HepG2 (cell line): ENCODE measurements around the gene ZNF683. TPM values are rescaled to one million over a fixed set of nuclear protein-coding genes. Genes with fewer than 3 reads are reported as not detected.

Experiments
- ATAC-seq: fragments of 200-7000 bp; cut with Tn5 transposase; 3 replicates; pipeline ENCODE4 v1.9.1; 2020; ENCODE audit warnings: mild to moderate bottlenecking, moderate library complexity
- BruUV-seq: library from RNA; stranded (reverse); fragments of 400-500 nt; replicated peaks from 2 replicates; lab custom pipeline; 2021; lab: Mats Ljungman, UMichigan
- CTCF ChIA-PET: fragments of 300-600 bp; formaldehyde crosslinking; extraction: SDS; loops from one replicate; lab custom pipeline; 2021; ENCODE audit warnings: low total read pairs, inconsistent platforms, low intra/inter-chr PET ratio; lab: Yijun Ruan, JAX
- POLR2A ChIA-PET: fragments of 350-600 bp; sonication (Branson Sonifier 250); formaldehyde crosslinking; loops from one replicate; lab custom pipeline; 2020; ENCODE audit warnings: antibody characterized with exemption, inconsistent platforms; lab: Yijun Ruan, JAX
- DNase-seq: peaks from one replicate; pipeline ENCODE4 v3.0.0-alpha.2; 2015; ENCODE audit warnings: low spot score
- FAIRE-seq: peaks from 3 replicates; lab custom pipeline; 2011; peaks lifted over from hg19 to GRCh38; lab: Jason Lieb, UNC
- H2AFZ ChIP-seq: one replicate; pipeline ENCODE4 v1.6.1; 2011; ENCODE audit warnings: low read length, inconsistent platforms
- H3K27ac ChIP-seq: fragments of 300-600 bp; 3 replicates; pipeline ENCODE4 v1.8.0; 2011; ENCODE audit warnings: mixed run types, mild to moderate bottlenecking, mixed read lengths, low read length, inconsistent platforms; ENCODE audit not compliant: insufficient read depth; ENCODE audit errors: extremely low read length
- H3K27me3 ChIP-seq, 2 experiments: fragments of 200-600 bp in 1 of 2; 2 replicates in 1 of 2; 3 replicates in 1 of 2; pipeline versions ENCODE4 v1.6.0 to v1.8.0; 2011; ENCODE audit warnings: low read length in 2 of 2, mild to moderate bottlenecking in 2 of 2, moderate library complexity in 2 of 2, inconsistent platforms in 1 of 2; ENCODE audit not compliant: insufficient read depth in 2 of 2, control insufficient read depth in 1 of 2
- H3K36me3 ChIP-seq, 2 experiments: fragments of 200-600 bp in 1 of 2; replicated peaks in 1 of 2; 2 replicates in 1 of 2; 3 replicates in 1 of 2; pipeline versions ENCODE4 v1.5.1 to v1.8.0; 2011; ENCODE audit warnings: low read length in 2 of 2, inconsistent platforms in 1 of 2; ENCODE audit not compliant: insufficient read depth in 2 of 2, control insufficient read depth in 1 of 2
- H3K4me1 ChIP-seq: 2 replicates; pipeline ENCODE4 v1.5.1; 2012; ENCODE audit warnings: low read length, inconsistent platforms; ENCODE audit not compliant: insufficient read depth
- H3K4me2 ChIP-seq: 2 replicates; pipeline ENCODE4 v1.6.0; 2011; ENCODE audit warnings: low read depth, low read length, inconsistent platforms
- H3K4me3 ChIP-seq, 3 experiments: fragments of 200-600 bp in 1 of 3; sonication (generic), shearing (Covaris generic) in 1 of 3; replicated peaks in 1 of 3; 2 replicates each; pipeline ENCODE4 v1.5.1; 2011 to 2016; ENCODE audit warnings: low read length in 3 of 3, inconsistent platforms in 2 of 3, low read depth in 2 of 3, mild to moderate bottlenecking in 2 of 3, control low read depth in 1 of 3, mixed read lengths in 1 of 3; ENCODE audit not compliant: insufficient read depth in 1 of 3
- H3K79me2 ChIP-seq: one replicate; pipeline ENCODE4 v1.6.1; 2011; ENCODE audit warnings: low read length, inconsistent platforms; ENCODE audit not compliant: insufficient read depth
- H3K9ac ChIP-seq: 2 replicates; pipeline ENCODE4 v1.6.0; 2011; ENCODE audit warnings: mild to moderate bottlenecking, low read depth, low read length, inconsistent platforms; ENCODE audit not compliant: insufficient read depth
- H3K9me3 ChIP-seq: 2 replicates; pipeline ENCODE4 v1.5.1; 2012; ENCODE audit warnings: mild to moderate bottlenecking, low read length
- H4K20me1 ChIP-seq: 2 replicates; pipeline ENCODE4 v1.6.0; 2011; ENCODE audit warnings: inconsistent platforms, mild to moderate bottlenecking, low read length, moderate library complexity; ENCODE audit not compliant: insufficient read depth
- ATF7 ChIP-seq, 2 experiments: fragments of 450-650 bp in 1 of 2; sonication (generic) in 1 of 2; formaldehyde crosslinking in 1 of 2; IDR thresholded peaks; 2 replicates each; pipeline versions ENCODE4 v1.4.0 to v1.6.1; 2016 to 2020; ENCODE audit warnings: antibody characterized with exemption in 1 of 2, mild to moderate bottlenecking in 1 of 2, missing genetic modification reagents in 1 of 2
- HHEX ChIP-seq: IDR thresholded peaks from 2 replicates; pipeline ENCODE4 v1.6.1; 2016; ENCODE audit warnings: control low read depth
- IRF9 ChIP-seq: sonication (generic); formaldehyde crosslinking; IDR thresholded peaks from 2 replicates; pipeline ENCODE4 v1.8.0; 2022; ENCODE audit warnings: missing genetic modification reagents, mild to moderate bottlenecking, borderline replicate concordance
- MAFK ChIP-seq, 2 experiments: IDR thresholded peaks in 1 of 2; conservative IDR thresholded peaks in 1 of 2; 2 replicates each; pipeline ENCODE4 v1.6.1; 2011; ENCODE audit warnings: improper control_type of control experiment in 2 of 2, low read length in 2 of 2
- MED1 ChIP-seq: sonication (generic); formaldehyde crosslinking; IDR thresholded peaks from 2 replicates; pipeline ENCODE4 v1.4.0; 2020; ENCODE audit warnings: missing genetic modification reagents
- ZNF17 ChIP-seq: sonication (generic); formaldehyde crosslinking; IDR thresholded peaks from 2 replicates; pipeline ENCODE4 v1.5.0; 2020; ENCODE audit warnings: mild to moderate bottlenecking, missing genetic modification reagents
- ZNF292 ChIP-seq: sonication (generic); formaldehyde crosslinking; IDR thresholded peaks from 2 replicates; pipeline ENCODE4 v1.8.1; 2022; ENCODE audit warnings: mild to moderate bottlenecking, low read depth, missing genetic modification reagents, borderline replicate concordance
- ZNF577 ChIP-seq: sonication (generic); formaldehyde crosslinking; IDR thresholded peaks from 2 replicates; pipeline ENCODE4 v1.4.0; 2020; ENCODE audit warnings: mild to moderate bottlenecking, low read depth, missing genetic modification reagents, borderline replicate concordance
- ZNF609 ChIP-seq: sonication (generic); formaldehyde crosslinking; IDR thresholded peaks from 2 replicates; pipeline ENCODE4 v1.4.0; 2020; ENCODE audit warnings: mild to moderate bottlenecking, missing genetic modification reagents, borderline replicate concordance
- ZNF766 ChIP-seq: sonication (generic); formaldehyde crosslinking; IDR thresholded peaks from 2 replicates; pipeline ENCODE4 v1.5.0; 2020; ENCODE audit warnings: missing genetic modification reagents, borderline replicate concordance
- ZNF772 ChIP-seq: sonication (generic); formaldehyde crosslinking; IDR thresholded peaks from 2 replicates; pipeline ENCODE4 v1.5.0; 2020; ENCODE audit warnings: mild to moderate bottlenecking, missing genetic modification reagents
- ZNF850 ChIP-seq: sonication (generic); formaldehyde crosslinking; conservative IDR thresholded peaks from 2 replicates; pipeline ENCODE4 v1.9.0; 2021; ENCODE audit warnings: mild to moderate bottlenecking, missing genetic modification reagents
- WGBS: methylation state at CpG from one replicate; pipeline ENCODE4 v1.1.6; 2017; ENCODE audit warnings: low lambda C conversion rate; 5-methylcytosine and 5-hydroxymethylcytosine counted together
- in situ Hi-C: cut with HindIII; loops from 2 replicates; pipeline ENCODE4 v1.10.0; 2017; ENCODE audit warnings: low pct_unique_long_range_greater_than_20kb; ENCODE audit not compliant: extremely low pct_ligation_motif_present
- intact Hi-C: fragments of 100-400 bp; cut with micrococcal nuclease; formaldehyde crosslinking; loops from one replicate; pipeline ENCODE4 v1.10.0; 2022; ENCODE audit not compliant: unreplicated experiment
- polyA plus RNA-seq, 8 experiments: library from polyadenylated mRNA; depleted of rRNA in 3 of 8; stranded (reverse) in 7 of 8; unstranded in 1 of 8; fragments of >200 nt; fragmentation: Illumina TruSeq in 4 of 8; extraction: Trizol in 4 of 8; gene quantifications; 2 replicates each; pipeline versions ENCODE4 v1.2.1 to v1.2.3, GENCODE V29; 2011 to 2016; ENCODE audit warnings: low read depth in 4 of 8, missing spikeins in 1 of 8, mixed read lengths in 1 of 8; ENCODE audit not compliant: insufficient read depth in 1 of 8
- total RNA-seq, 5 experiments: library from RNA; depleted of rRNA; stranded (reverse); fragments of >200 nt; fragmentation: Illumina TruSeq; extraction: Trizol; gene quantifications; 2 replicates each; pipeline ENCODE4 v1.2.3, GENCODE V29; 2016; ENCODE audit warnings: low read depth in 1 of 5
- TF ChIP-seq, protein P1 (sequence below): sonication (generic); formaldehyde crosslinking; IDR thresholded peaks from 2 replicates; pipeline ENCODE4 v1.5.0; 2020; ENCODE audit warnings: missing genetic modification reagents

The ZNF683 gene
- total and polyA plus RNA-seq, 2 of the 13 experiments (the other 11 are each of a cell fraction or from before 2014, with no cell fraction given): not detected

DNA sequence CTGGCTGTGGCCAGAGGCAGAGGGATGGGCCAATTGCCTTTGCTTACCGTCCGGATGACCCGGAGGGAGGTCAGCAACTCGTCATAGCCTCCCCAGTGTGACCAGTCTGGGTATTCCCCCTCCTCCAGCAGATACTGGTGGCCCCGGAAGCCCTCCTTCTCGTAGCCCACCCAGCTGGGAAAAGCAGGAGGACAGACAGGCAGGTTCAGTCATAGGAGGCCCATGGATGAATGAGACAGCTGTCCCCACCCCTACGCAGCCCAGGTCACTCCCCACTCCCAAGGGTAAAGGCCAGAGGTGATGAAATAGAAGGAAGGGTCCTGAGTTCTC is 35.4 kb downstream of the ZNF683 start:
- TF ChIP-seq ZNF17 (CRISPR knock-in tag) (no peak), ZNF292 (no peak), ATF7 (IDR thresholded peaks at IDR 0.05) (no peak), ATF7 (CRISPR knock-in tag; IDR thresholded peaks at IDR 0.05) (no peak), ZNF609 (CRISPR knock-in tag) (no peak), ZNF772 (no peak), ZNF766 (CRISPR knock-in tag) (no peak), ZNF577 (CRISPR knock-in tag) (no peak), IRF9 (no peak), MAFK (conservative IDR thresholded peaks at IDR 0.05 in 1 of 2, IDR thresholded peaks at IDR 0.05 in 1 of 2; ENCODE audit: low read length in 2 of 2) (no peak), MED1 (CRISPR knock-in tag) (no peak), ZNF850 (CRISPR knock-in tag) (no peak), HHEX (no peak)
- TF ChIP-seq, protein P1, sequence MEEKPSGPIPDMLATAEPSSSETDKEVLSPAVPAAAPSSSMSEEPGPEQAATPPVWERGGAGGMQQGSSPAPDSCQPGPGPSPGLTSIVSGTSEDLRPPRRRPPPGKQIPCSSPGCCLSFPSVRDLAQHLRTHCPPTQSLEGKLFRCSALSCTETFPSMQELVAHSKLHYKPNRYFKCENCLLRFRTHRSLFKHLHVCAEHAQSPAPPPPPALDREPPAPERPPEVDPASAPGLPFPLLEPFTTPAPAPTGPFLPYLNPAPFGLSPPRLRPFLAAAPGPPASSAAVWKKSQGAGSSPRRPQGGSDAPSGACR (CRISPR knock-in tag): no peak
- ATAC-seq (peak; percentile 46), FAIRE-seq (no peak), DNase-seq (no peak)
- H3K4me2 ChIP-seq: no peak overlapping the region
- H4K20me1 ChIP-seq: no peaks in the 10 kb centered on the region
- in situ Hi-C loops: no loop called here
- no peaks in the 10 kb centered on the region for H3K27me3 ChIP-seq
- H3K4me1 ChIP-seq: peaks cover 23% of the 10 kb centered on the region
- intact Hi-C loops: no loop called here
- no peak overlapping the region for H3K4me3 ChIP-seq
- no peak overlapping the region for H2AFZ ChIP-seq
- H3K9me3 ChIP-seq: no peaks in the 10 kb centered on the region
- no TSS peak for BruUV-seq
- no peak overlapping the region for H3K27ac ChIP-seq
- H3K36me3 ChIP-seq: no peaks in the 10 kb centered on the region
- CTCF ChIA-PET: no interaction called here
- H3K79me2 ChIP-seq: no peaks in the 10 kb centered on the region
- H3K9ac ChIP-seq: no peak overlapping the region
- POLR2A ChIA-PET: interaction anchor here (3.4 kb wide), 1 partner anchor 13 kb away, joined by 20 read pairs; no protein-coding TSS in a partner anchor
- 92% methylated on average over 5 of the region's 7 CpGs for WGBS
